ENCODE data around the gene JPH4. TPM values are rescaled to one million over a fixed set of nuclear protein-coding genes. Genes with fewer than 3 reads are reported as not detected.

The JPH4 gene
- total RNA-seq, 1 experiment from 2014 or later = not detected

DNA sequence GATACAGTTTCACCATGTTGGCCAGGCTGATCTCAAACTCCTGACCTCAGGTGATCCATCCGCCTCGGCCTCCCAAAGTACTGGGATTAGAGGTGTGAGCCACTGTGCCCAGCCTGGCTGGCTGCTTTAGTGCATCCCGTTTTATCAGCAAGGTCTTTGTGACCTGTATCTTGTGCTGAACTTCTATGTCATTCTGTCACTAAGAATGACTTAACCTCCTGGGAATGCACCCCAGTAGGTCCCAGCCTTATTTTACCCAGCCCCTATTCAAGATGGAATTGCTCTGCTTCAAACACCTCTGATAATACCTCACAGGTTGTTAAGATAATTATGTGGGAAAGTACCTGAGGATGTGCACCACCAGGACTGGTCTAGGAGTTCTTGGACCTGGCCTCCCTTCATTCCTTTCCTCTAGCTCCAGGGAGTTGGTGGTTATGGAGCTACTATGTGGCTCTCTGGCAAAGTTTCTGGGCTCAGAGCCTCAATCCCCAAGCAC, 26.1 kb upstream of the JPH4 start:
- Mint-ChIP-seq H3K27me3 (ENCODE audit: insufficient read depth, unreplicated experiment) (no peaks in the 10 kb centered on the region), H3K4me3 (ENCODE audit: unreplicated experiment) (no peak overlapping the region), H3K36me3 (ENCODE audit: insufficient read depth, unreplicated experiment) (no peaks in the 10 kb centered on the region), H3K9me3 (ENCODE audit: unreplicated experiment) (peaks cover 12% of the 10 kb centered on the region), H3K4me1 (ENCODE audit: low read depth, unreplicated experiment) (no peaks in the 10 kb centered on the region), H3K27ac (ENCODE audit: unreplicated experiment) (no peak overlapping the region)
- no peaks in the 10 kb centered on the region for H3K36me3 ChIP-seq (ENCODE audit: control insufficient read depth, insufficient read depth, low read length)
- ChIA-PET CTCF (interaction anchor here (1.4 kb wide), 1 partner anchor 27 kb away, joined by 3 read pairs; no protein-coding TSS in a partner anchor), POLR2A (no interaction called here)
- DNase-seq = no peak
- no peak overlapping the region for H3K4me3 ChIP-seq (ENCODE audit: low read depth, low read length)
- BruUV-seq (replicated peaks) = no TSS peak
- no peaks in the 10 kb centered on the region for H3K27me3 ChIP-seq (replicated peaks; ENCODE audit: control insufficient read depth, insufficient read depth, low read length)
- no peaks in the 10 kb centered on the region for H3K9me3 ChIP-seq
- peaks cover 3% of the 10 kb centered on the region; the same call in 1 of the 2 replicates for H3K4me1 ChIP-seq
- intact Hi-C loops (cut with micrococcal nuclease; ENCODE audit: unreplicated experiment) = no loop called here
- no peak for TF ChIP-seq CTCF (IDR thresholded peaks at IDR 0.05; ENCODE audit: insufficient read depth in 1 of 2, low read depth in 1 of 2, low read length in 1 of 2, severe bottlenecking in 1 of 2, unreplicated experiment in 1 of 2)

GRCh38 chr14:23604148-23604547, 25.6 kb upstream of the JPH4 start:
- Mint-ChIP-seq H3K27me3 (ENCODE audit: insufficient read depth, unreplicated experiment) (no peaks in the 10 kb centered on the region), H3K4me3 (ENCODE audit: unreplicated experiment) (no peak overlapping the region), H3K4me1 (ENCODE audit: low read depth, unreplicated experiment) (no peaks in the 10 kb centered on the region), H3K9me3 (ENCODE audit: unreplicated experiment) (peaks cover 8% of the 10 kb centered on the region), H3K36me3 (ENCODE audit: insufficient read depth, unreplicated experiment) (no peaks in the 10 kb centered on the region), H3K27ac (ENCODE audit: unreplicated experiment) (no peak overlapping the region)
- Histone ChIP-seq H3K36me3 (ENCODE audit: control insufficient read depth, insufficient read depth, low read length) (no peaks in the 10 kb centered on the region), H3K9me3 (no peaks in the 10 kb centered on the region), H3K4me1 (peaks cover 3% of the 10 kb centered on the region; the same call in 1 of the 2 replicates), H3K27me3 (replicated peaks; ENCODE audit: control insufficient read depth, insufficient read depth, low read length) (no peaks in the 10 kb centered on the region), H3K4me3 (ENCODE audit: low read depth, low read length) (no peak overlapping the region)
- ChIA-PET CTCF (no interaction called here), POLR2A (no interaction called here)
- BruUV-seq (replicated peaks) = no TSS peak
- no peak for DNase-seq
- intact Hi-C loops (cut with micrococcal nuclease; ENCODE audit: unreplicated experiment) = no loop called here
- TF ChIP-seq CTCF (IDR thresholded peaks at IDR 0.05; ENCODE audit: insufficient read depth in 1 of 2, low read depth in 1 of 2, low read length in 1 of 2, severe bottlenecking in 1 of 2, unreplicated experiment in 1 of 2) = no peak

GRCh38 chr14:23603103-23603502, 24.5 kb upstream of the JPH4 start:
- no peak overlapping the region for H3K27ac Mint-ChIP-seq (ENCODE audit: unreplicated experiment)
- no peak for DNase-seq
- POLR2A ChIA-PET = no interaction called here
- intact Hi-C loops (cut with micrococcal nuclease; ENCODE audit: unreplicated experiment) = no loop called here
- Histone ChIP-seq H3K27me3 (replicated peaks; ENCODE audit: control insufficient read depth, insufficient read depth, low read length) (no peaks in the 10 kb centered on the region), H3K4me1 (peaks cover 3% of the 10 kb centered on the region; the same call in 1 of the 2 replicates), H3K4me3 (ENCODE audit: low read depth, low read length) (no peak overlapping the region), H3K36me3 (ENCODE audit: control insufficient read depth, insufficient read depth, low read length) (no peaks in the 10 kb centered on the region), H3K9me3 (no peaks in the 10 kb centered on the region)
- no peak overlapping the region for H3K4me3 Mint-ChIP-seq (ENCODE audit: unreplicated experiment)
- CTCF ChIA-PET = interaction anchor here (1.0 kb wide), 1 partner anchor 14 kb away, joined by 3 read pairs; no protein-coding TSS in a partner anchor
- TF ChIP-seq CTCF (IDR thresholded peaks at IDR 0.05; ENCODE audit: insufficient read depth in 1 of 2, low read depth in 1 of 2, low read length in 1 of 2, severe bottlenecking in 1 of 2, unreplicated experiment in 1 of 2) = no peak
- no peaks in the 10 kb centered on the region for H3K36me3 Mint-ChIP-seq (ENCODE audit: insufficient read depth, unreplicated experiment)
- H3K4me1 Mint-ChIP-seq (ENCODE audit: low read depth, unreplicated experiment) = no peaks in the 10 kb centered on the region
- no peaks in the 10 kb centered on the region for H3K27me3 Mint-ChIP-seq (ENCODE audit: insufficient read depth, unreplicated experiment)
- no peaks in the 10 kb centered on the region for H3K9me3 Mint-ChIP-seq (ENCODE audit: unreplicated experiment)
- BruUV-seq (replicated peaks) = no TSS peak

All from Caco-2 (cell line).